Brain pericyte (primary cell): ENCODE data around the gene TESK2.
"Not testable (repeated sequence)": the region's sequence is repeated elsewhere in the genome, so short reads cannot be mapped to it uniquely, and the experiment has no call there.

Experiments
- DNase-seq: peaks from one replicate; pipeline ENCODE4 v3.0.0-alpha.2; 2012; ENCODE audit warnings: low read depth, low spot score

The TESK2 gene

GRCh38 chr1:45379524-45379923 lies 111.4 kb downstream of the TESK2 start:
- no peak for DNase-seq

GRCh38 chr1:45378184-45378583 lies 112.8 kb downstream of the TESK2 start:
- DNase-seq: no peak

GRCh38 chr1:45375104-45376090 lies 115.6 kb downstream of the TESK2 start:
- no peak for DNase-seq

- DNase-seq: no peak
Measured at GRCh38 chr1:45373573-45373972, 117.4 kb downstream of the TESK2 start.

GRCh38 chr1:45370575-45370974 lies 120.4 kb downstream of the TESK2 start:
- no peak for DNase-seq

GRCh38 chr1:45365051-45365450 lies 125.9 kb downstream of the TESK2 start:
- no peak for DNase-seq

GRCh38 chr1:45364294-45364693 lies 126.7 kb downstream of the TESK2 start:
- no peak for DNase-seq

GRCh38 chr1:45360981-45361380 lies 130.0 kb downstream of the TESK2 start:
- not testable (repeated sequence) for DNase-seq

- no peak for DNase-seq
Measured at GRCh38 chr1:45359882-45360513, 131.0 kb downstream of the TESK2 start.

GRCh38 chr1:45356186-45356585 lies 134.8 kb downstream of the TESK2 start:
- no peak for DNase-seq

- no peak for DNase-seq
Measured at GRCh38 chr1:45355683-45356082, 135.3 kb downstream of the TESK2 start.

- no peak for DNase-seq
Measured at GRCh38 chr1:45354838-45355237, 136.1 kb downstream of the TESK2 start.

GRCh38 chr1:45353685-45354084 lies 137.3 kb downstream of the TESK2 start:
- no peak for DNase-seq

- DNase-seq: no peak
Measured at GRCh38 chr1:45351508-45351907, 139.5 kb downstream of the TESK2 start.

GRCh38 chr1:45348966-45349677 lies 141.8 kb downstream of the TESK2 start:
- no peak for DNase-seq

- DNase-seq: no peak
Measured at GRCh38 chr1:45348609-45348965, 142.4 kb downstream of the TESK2 start.

- DNase-seq: no peak
Measured at GRCh38 chr1:45348020-45348419, 142.9 kb downstream of the TESK2 start.

GRCh38 chr1:45346473-45346872 lies 144.5 kb downstream of the TESK2 start:
- DNase-seq: no peak

- no peak for DNase-seq
Measured at GRCh38 chr1:45345014-45345413, 145.9 kb downstream of the TESK2 start.

- DNase-seq: no peak
Measured at GRCh38 chr1:45344499-45344898, 146.5 kb downstream of the TESK2 start.

GRCh38 chr1:45340816-45341466 lies 150.0 kb downstream of the TESK2 start:
- no peak for DNase-seq
